GM03348 (cell line): ENCODE results near the gene MID1IP1.

ENCODE experiments used
- DNase-seq: peaks from one replicate; pipeline ENCODE4 v3.0.0; 2012; ENCODE audit warnings: low spot score

Gene MID1IP1

DNA sequence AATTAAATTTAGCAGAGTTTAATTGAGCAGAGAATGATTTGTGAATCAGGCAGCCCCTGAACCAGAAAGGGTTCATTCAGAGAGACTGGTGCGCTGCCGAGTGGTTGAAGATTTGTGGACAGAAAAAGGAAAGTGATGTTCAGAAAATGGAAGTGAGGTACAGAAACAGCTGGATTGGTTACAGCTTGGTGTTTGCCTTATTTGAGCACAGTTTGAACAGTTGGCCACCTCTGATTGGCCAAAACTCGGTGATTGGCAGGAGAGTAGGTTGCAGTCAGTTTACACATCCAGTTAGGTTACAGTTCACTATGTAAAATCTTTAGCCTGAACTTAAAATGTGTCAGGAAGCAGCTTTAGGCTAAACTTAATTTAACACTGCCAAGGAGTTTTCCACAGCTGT, 14.9 kb downstream of the MID1IP1 start:
- DNase-seq, result no peak

DNA sequence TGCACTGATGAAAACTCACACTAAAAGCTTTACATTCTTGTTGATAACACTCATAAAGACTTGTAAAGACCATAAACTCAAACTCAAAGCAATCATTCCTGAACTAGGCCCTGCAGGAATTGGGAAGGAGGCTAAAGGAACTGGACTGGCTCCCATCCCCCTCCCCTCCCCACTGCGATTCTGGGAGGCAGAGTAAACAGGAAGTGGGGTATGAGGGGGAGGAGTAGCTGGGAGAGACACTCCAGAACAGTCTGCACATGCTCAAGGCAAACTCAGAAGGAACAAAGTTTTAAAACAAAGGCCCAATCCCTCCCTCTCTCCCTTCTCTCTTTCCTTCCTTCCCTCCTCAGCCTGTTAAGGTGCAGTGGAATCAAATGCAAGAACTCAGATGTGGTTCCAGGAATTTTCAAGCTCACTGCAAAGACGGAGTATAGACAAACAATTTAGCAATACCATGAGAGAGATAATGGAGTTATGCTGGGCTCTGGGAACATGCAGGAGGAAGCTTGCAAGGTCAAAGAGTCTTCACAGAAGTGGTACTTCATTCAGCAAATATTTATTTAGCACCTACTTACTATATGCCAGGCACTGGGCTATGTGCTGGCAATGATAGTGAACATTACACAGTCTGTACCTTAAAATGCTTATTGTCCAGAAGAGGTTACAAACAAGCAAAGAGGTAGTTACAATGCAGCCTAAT, 15.9 kb downstream of the MID1IP1 start:
- peak; percentile 37 for DNase-seq

DNA sequence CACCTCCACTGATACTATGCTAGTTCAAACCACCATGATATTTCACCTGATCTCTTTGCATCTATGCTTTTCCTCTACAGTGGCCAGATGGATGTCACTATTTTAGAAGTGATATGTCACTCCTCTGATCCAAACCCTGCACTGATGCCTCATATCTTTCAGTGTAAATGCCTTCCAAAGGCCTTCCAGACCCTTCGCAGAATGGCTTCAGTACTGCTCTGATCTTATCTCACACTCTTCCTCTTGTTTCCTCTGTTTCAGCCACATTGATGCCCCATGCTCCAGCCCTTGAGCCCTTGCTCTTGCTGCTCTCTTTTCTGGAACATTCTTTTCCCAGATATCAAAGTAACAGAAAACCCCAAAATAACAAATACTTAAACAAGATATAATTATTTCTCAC, 17.9 kb downstream of the MID1IP1 start:
- DNase-seq, result no peak

DNA sequence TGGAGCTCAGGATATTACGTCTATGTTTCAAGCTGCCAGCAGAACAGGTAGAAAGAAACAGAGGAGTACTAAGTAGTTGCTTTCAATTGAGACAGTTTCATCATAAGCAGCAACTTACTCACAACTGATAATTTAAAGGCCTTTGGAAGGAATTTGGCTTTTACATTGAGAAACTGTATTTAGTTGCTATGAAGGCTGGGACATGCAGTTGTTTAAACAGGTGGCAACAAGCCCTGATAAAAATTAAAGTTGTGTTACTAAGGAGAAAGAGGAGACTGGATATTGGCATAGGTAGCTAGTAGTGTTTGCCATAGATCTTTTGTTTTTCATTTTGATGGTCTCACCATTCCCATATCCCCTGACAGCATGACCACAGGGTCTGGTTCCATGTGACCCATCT, 18.4 kb downstream of the MID1IP1 start:
- DNase-seq, result no peak

DNA sequence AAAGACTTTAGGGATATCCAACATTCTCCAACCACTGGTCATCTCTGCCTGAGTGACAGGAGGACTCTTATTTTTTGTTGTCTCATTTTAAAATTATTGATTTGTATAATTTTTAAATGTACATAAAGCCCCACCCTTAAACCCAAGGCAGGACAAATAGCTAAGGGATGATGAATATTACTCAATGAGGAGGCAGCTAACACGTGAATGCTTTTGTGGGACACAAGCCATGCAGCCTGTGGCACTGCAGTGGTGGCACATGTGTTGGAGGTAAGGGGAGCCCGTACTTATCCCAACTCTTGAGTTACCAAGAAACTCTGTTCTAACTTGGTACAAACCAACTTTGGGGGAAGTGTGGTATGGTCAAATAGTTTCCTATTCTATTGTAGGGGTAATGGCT, 19.5 kb downstream of the MID1IP1 start:
- DNase-seq, result no peak

DNA sequence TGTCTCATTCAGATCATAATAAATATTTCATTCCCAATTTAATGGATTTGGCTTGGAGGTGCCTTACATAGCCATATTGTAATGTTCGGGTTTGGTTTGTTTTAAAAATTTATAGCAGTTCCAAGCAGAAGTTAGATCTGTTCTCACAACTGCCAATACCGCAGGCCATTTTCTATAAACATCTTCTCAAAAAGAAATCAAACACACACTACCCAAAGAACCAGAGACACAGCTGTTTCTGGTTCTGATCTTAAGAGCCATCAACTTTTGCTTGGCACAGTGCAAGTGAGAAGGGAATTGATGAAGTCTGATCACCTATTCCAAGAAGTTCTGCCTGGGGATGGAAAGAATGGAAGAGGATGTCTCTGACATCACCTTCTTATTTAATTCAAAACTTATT, 22.9 kb downstream of the MID1IP1 start:
- DNase-seq, result no peak

DNA sequence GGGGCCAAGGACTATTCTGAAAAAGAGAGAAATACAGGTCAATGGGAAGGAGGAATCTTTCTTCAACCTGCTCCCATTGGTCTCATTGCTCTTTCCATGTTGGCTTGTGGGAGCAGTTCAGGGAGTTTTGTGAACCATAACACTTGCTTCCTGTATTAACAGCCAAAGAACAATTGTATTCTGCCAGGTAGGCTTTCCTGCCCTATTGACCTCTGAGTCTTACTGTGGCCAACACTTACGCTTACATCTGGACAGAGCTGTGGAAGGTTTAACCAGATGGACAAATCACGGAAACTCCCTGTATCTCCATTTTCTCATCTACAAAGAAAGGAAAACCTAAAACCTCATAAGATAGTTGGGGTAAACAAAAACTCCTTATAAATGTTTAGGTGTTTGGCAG, 30.7 kb downstream of the MID1IP1 start:
- DNase-seq, result no peak

DNA sequence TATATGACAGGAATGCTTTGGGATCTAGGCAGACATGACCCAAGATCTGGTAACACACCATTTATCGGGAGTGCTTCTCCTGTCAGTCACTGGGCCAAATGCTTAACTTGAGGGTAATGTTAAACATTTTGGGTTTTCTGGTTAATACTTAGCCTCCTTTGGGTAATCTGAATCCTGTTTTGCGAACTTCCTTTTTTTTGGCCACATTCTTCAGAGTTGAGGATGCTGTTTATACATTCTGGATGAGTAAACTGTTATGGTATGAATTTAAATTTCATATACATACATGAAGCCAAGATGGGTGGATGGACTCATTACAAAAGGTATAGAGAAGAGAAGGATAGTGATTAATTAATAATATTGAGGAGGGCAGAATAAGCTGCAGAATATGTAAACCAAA, 36.1 kb downstream of the MID1IP1 start:
- no peak for DNase-seq

DNA sequence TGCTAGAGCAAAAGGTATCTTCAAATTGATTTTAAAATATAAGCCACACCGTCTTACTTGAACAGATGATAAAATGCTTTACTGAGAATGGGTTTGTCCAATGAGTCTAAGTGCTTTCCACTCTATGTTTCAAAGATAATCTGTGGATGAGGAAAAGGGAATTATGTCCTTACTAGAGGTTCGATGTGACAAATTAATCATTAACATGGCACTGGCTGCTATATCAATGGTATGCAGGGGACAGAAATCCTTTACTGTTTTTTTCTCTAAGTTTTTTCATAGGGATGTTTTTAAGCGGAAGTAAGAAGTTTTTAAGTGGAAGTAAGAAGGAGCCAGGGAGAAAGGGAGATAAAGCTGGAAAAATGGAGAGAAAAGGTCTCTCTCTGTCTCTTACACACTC, 38.0 kb downstream of the MID1IP1 start:
- DNase-seq, result no peak

DNA sequence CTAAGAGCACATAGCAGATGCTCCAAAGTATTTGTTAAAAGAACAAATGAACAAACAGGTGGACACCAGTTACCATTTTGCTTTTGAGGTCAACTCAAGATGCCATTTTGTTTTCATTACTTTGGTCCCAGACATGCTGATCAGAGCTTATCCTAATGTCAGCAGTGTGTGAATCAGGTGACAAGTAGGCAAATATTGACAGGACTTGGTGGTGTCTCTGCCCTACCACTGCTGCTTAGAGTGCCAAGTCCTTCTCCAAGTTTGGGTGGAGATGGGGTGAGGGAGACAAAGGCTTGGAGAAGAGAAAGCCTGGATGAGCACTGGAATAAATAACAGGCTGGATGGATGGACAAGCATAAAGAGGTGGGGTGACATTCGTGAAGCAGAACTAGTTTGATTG, 38.7 kb downstream of the MID1IP1 start:
- no peak for DNase-seq

DNA sequence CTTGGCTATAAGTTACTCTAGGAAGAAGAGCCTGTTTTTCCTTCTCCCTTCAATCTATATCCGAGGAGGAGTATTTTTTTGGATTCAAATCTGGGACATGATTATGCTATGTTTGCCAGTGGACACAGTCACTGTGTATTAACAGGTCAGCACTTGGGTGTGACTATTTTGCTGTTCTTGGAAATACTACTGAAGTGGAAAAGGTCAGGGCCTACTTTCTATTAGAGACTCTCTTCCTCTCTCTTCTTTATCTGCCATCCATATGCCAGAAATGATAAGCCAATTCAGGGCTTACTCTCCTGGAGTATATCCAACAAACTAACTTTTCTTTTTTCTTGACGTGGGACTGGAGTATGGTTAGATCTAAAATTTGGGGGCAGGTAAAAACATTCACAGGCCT, 40.5 kb downstream of the MID1IP1 start:
- no peak for DNase-seq

DNA sequence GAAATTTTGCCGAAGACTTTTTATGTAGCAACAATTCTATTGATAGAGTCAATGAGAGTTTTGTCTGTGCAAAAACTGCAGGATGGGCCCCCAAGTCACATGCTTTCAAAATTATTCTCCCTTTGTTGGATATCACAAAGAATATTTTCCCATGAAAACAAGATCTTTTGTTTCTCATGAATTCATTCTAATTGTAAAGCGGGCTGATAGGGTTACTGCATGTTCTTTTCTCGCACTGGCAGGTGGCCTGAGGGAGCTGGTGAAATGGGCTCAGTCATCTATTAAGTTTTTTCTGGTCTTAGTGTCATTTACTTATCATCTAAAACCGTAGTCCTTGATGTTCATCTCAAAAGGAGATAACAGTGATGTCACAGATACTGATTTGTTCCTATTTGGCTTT, 44.2 kb downstream of the MID1IP1 start:
- no peak for DNase-seq

DNA sequence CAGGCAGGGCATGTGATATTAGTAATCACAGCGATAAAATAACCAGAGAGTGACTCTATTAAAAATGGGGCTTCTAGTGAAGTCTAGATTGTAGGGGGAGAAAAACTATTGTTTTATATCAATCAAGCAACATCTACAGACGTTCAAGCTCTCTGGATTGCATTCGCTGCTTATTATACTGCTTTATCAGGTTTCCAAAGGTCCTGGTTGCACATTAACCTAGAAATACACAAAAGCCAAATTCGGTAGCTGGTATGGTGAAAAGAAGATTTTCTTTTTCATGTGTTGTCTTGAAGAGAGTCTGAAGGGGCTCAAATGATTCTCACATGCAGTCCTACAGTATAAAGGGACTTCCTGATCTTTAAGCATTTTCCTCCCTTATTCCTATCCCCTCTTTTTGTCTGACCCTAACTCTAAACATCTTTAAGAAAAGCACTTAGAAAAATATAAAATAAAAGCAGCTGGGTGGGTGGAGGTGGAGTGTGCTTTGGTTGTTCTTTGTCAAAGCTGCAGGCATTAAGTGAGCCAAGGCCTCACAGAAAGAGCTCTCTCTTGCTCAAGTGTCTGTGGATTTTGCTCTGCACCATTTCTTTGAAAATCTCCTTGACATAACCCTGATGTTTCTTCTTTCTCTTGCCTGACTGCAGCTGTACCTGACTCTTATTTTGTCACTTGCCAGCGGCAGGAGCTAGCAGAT, 46.1 kb downstream of the MID1IP1 start:
- no peak for DNase-seq

DNA sequence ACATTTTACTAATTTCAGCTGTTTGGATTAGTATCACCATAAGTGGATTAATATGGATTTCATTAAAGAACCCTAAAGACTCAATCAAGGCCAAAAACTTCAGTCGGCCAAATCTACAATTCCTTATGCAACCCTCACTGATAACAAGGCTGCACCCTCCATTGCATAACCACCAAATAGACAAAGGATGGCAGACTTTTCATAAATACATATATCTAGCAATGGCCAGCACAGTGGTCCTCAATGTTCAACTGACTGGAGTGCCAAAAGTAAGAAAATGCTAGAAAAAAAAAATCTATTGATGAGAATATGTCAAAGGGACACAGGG, 46.6 kb downstream of the MID1IP1 start:
- DNase-seq, result no peak

DNA sequence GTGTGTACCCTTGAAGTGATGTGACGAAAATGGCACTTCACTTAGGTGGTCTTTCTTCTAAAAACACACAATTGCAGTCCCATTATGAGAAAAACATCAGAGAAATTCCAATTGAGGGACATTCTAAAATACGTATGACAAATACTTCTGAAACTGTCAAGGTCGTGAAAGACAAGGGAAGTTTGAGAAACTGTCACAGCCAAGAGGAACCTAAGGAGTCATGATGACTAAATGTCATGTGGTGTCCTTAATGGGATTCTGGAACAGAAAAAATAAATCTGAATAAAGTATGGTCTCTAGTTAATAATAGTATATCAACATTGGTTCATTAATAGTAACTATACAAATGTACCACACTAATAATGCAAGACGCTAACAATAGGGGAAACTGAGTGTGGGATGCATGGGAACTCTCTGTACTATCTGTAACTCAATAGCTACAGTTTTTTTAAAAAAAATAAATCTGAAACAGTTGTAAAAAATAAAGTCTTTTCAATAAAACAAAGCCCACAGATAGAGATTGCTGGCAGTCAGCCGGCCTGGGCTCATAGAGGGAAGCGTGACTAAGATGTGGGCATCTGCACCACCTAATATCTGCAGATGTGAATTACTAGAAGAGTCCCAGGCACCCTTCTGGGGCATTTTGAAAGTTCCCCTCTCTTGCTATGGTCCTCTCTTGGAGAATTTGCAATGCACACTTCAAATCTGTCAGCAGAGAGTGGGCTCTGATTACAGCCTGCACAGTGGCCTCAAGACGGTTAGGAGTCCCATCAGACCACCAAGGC, 47.6 kb downstream of the MID1IP1 start:
- DNase-seq, result no peak

DNA sequence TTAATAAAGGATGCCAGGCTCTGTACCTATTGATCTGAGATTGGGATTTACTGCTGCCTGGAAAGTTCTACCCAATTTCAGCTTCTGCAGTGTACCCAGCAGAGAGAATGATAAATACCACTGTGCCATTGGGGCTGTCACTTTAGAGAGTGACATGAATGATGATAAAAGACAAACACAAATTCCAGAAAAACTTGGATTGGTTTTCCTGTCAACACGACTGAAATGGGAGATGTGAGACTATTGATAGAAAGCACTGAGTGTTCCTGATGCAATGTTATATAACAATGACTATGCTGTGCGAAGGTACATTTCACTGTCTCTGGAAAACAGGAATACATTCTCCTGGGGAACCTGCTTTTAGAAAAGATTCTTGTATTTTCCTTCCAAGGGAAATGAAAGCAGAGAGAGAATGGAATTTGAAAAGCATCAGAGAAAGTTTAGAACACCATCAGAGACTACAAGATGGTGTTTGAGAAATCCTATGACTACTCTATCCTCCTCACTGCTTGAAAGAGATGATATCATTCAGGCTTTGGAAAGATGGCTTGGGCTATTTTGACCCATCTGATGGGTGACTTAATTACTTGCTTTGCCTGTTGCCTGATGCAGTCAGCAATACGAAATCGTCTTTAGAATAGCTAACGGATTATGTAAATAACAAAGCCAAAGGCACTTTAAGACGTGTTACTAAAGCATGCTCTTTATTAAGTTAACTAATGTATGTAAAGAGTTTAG, 49.7 kb downstream of the MID1IP1 start:
- no peak for DNase-seq

DNA sequence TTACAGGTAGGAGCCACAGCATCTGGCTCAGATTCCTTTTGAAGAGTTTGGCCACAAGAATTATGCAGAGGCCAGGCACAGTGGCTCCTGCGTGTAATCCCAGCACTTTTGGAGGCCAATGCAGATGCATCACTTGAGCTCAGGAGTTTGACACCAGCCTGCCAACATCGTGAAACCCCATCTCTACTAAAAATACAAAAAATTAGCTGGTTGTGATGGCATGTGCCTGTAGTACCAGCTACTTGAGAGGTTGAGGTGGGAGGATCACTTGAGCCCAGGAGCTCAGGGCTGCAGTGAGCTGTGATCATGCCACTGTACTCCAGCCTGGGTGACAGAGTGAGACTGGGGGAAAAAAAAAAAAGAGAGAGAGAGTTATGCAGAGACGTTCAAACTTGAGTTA, 53.0 kb downstream of the MID1IP1 start:
- no peak for DNase-seq
